ENCODE data around the gene CXXC4. TPM values are rescaled to one million over a fixed set of nuclear protein-coding genes. Genes with fewer than 3 reads are reported as not detected.
A peak's percentile ranks its signal among the peaks of the same experiment; 100 is the strongest.

The CXXC4 gene
- total and polyA plus RNA-seq, 2 experiments from 2014 or later, result 2.8 to 14.9 TPM

GRCh38 chr4:104475652-104476051, 19.0 kb downstream of the CXXC4 start:
- Histone ChIP-seq H3K27ac (no peak overlapping the region), H3K27me3 (no peaks in the 10 kb centered on the region), H3K9me3 (ENCODE audit: low read depth) (no peaks in the 10 kb centered on the region), H3K4me1 (ENCODE audit: insufficient read depth) (no peaks in the 10 kb centered on the region), H3K4me2 (no peak overlapping the region), H3K4me3 (no peak overlapping the region), H3K79me2 (no peaks in the 10 kb centered on the region), H4K20me1 (ENCODE audit: insufficient read depth, poor library complexity, severe bottlenecking) (no peaks in the 10 kb centered on the region), H3K9me2 (replicated peaks; ENCODE audit: insufficient read depth) (no peaks in the 10 kb centered on the region), H3K36me3 (replicated peaks; ENCODE audit: insufficient read depth, low read depth) (no peaks in the 10 kb centered on the region), H2AFZ (no peak overlapping the region)
- TF ChIP-seq EZH2phosphoT487 (IDR thresholded peaks at IDR 0.05; ENCODE audit: low read depth, severe bottlenecking, unreplicated experiment) (no peak), CTCF (IDR thresholded peaks at IDR 0.05; ENCODE audit: poor library complexity) (no peak), EZH2 (IDR thresholded peaks at IDR 0.05; ENCODE audit: borderline replicate concordance) (no peak)
- no peak for DNase-seq (ENCODE audit: low spot score)
- 51% methylated on average over 4 of the region's 4 CpGs for WGBS (ENCODE audit: low lambda C conversion rate, missing lambda C conversion rate)

- H3K27ac ChIP-seq, result no peak overlapping the region
- no peaks in the 10 kb centered on the region for H3K27me3 ChIP-seq
- WGBS (ENCODE audit: low lambda C conversion rate, missing lambda C conversion rate), result 96% methylated on average over 1 of the region's 1 CpG
- no peaks in the 10 kb centered on the region for H3K79me2 ChIP-seq
- no peaks in the 10 kb centered on the region for H3K9me3 ChIP-seq (ENCODE audit: low read depth)
- H3K4me1 ChIP-seq (ENCODE audit: insufficient read depth), result no peaks in the 10 kb centered on the region
- H3K36me3 ChIP-seq (replicated peaks; ENCODE audit: insufficient read depth, low read depth), result no peaks in the 10 kb centered on the region
- no peak for TF ChIP-seq EZH2 (IDR thresholded peaks at IDR 0.05; ENCODE audit: borderline replicate concordance)
- no peak for TF ChIP-seq EZH2phosphoT487 (IDR thresholded peaks at IDR 0.05; ENCODE audit: low read depth, severe bottlenecking, unreplicated experiment)
- TF ChIP-seq CTCF (IDR thresholded peaks at IDR 0.05; ENCODE audit: poor library complexity), result no peak
- H4K20me1 ChIP-seq (ENCODE audit: insufficient read depth, poor library complexity, severe bottlenecking), result no peaks in the 10 kb centered on the region
- H3K4me2 ChIP-seq, result no peak overlapping the region
- no peak overlapping the region for H2AFZ ChIP-seq
- no peaks in the 10 kb centered on the region for H3K9me2 ChIP-seq (replicated peaks; ENCODE audit: insufficient read depth)
- no peak for DNase-seq (ENCODE audit: low spot score)
- no peak overlapping the region for H3K4me3 ChIP-seq
Observed at GRCh38 chr4:104472766-104473165, 21.9 kb downstream of the CXXC4 start.

- H3K4me2 ChIP-seq, result peak overlapping the region; percentile 8
- no peak overlapping the region for H3K27ac ChIP-seq
- H3K4me1 ChIP-seq (ENCODE audit: insufficient read depth), result no peaks in the 10 kb centered on the region
- H3K4me3 ChIP-seq, result no peak overlapping the region
- H2AFZ ChIP-seq, result peak overlapping the region; percentile 10
- WGBS (ENCODE audit: low lambda C conversion rate, missing lambda C conversion rate), result 36% methylated on average over 1 of the region's 1 CpG
- H4K20me1 ChIP-seq (ENCODE audit: insufficient read depth, poor library complexity, severe bottlenecking), result no peaks in the 10 kb centered on the region
- H3K27me3 ChIP-seq, result no peaks in the 10 kb centered on the region
- no peaks in the 10 kb centered on the region for H3K9me2 ChIP-seq (replicated peaks; ENCODE audit: insufficient read depth)
- H3K9me3 ChIP-seq (ENCODE audit: low read depth), result no peaks in the 10 kb centered on the region
- no peaks in the 10 kb centered on the region for H3K79me2 ChIP-seq
- TF ChIP-seq EZH2 (IDR thresholded peaks at IDR 0.05; ENCODE audit: borderline replicate concordance), result no peak
- TF ChIP-seq EZH2phosphoT487 (IDR thresholded peaks at IDR 0.05; ENCODE audit: low read depth, severe bottlenecking, unreplicated experiment), result no peak
- TF ChIP-seq CTCF (IDR thresholded peaks at IDR 0.05; ENCODE audit: poor library complexity), result no peak
- no peaks in the 10 kb centered on the region for H3K36me3 ChIP-seq (replicated peaks; ENCODE audit: insufficient read depth, low read depth)
- peak; percentile 24 for DNase-seq (ENCODE audit: low spot score)
Observed at GRCh38 chr4:104470770-104471169, 23.9 kb downstream of the CXXC4 start.

DNA sequence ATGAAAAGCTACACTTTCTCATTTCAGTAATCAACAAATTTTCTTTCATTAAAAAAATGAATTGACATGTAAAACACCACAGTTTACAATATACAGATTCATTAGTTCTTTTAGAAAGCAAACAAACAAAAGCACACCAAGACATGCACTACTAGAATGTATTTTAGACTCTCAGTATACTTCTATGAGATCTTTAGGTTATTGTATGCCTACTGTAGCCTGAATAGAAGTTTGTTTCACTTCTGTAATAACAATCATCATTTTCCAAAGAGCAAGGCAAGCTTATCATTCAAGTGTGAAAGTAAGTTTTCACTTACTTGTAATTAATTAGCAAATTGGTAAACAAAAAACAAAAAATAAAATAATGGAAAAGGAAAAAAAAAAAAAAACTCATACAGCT, 24.9 kb downstream of the CXXC4 start:
- H3K4me3 ChIP-seq, result no peak overlapping the region
- no peaks in the 10 kb centered on the region for H3K4me1 ChIP-seq (ENCODE audit: insufficient read depth)
- H3K27ac ChIP-seq, result no peak overlapping the region
- no peak overlapping the region for H2AFZ ChIP-seq
- H3K9me2 ChIP-seq (replicated peaks; ENCODE audit: insufficient read depth), result no peaks in the 10 kb centered on the region
- TF ChIP-seq EZH2 (IDR thresholded peaks at IDR 0.05; ENCODE audit: borderline replicate concordance), result no peak
- TF ChIP-seq EZH2phosphoT487 (IDR thresholded peaks at IDR 0.05; ENCODE audit: low read depth, severe bottlenecking, unreplicated experiment), result no peak
- TF ChIP-seq CTCF (IDR thresholded peaks at IDR 0.05; ENCODE audit: poor library complexity), result no peak
- no peak for DNase-seq (ENCODE audit: low spot score)
- H3K4me2 ChIP-seq, result no peak overlapping the region
- H4K20me1 ChIP-seq (ENCODE audit: insufficient read depth, poor library complexity, severe bottlenecking), result no peaks in the 10 kb centered on the region
- H3K9me3 ChIP-seq (ENCODE audit: low read depth), result no peaks in the 10 kb centered on the region
- no peaks in the 10 kb centered on the region for H3K36me3 ChIP-seq (replicated peaks; ENCODE audit: insufficient read depth, low read depth)
- H3K27me3 ChIP-seq, result no peaks in the 10 kb centered on the region
- no peaks in the 10 kb centered on the region for H3K79me2 ChIP-seq
